CD4-positive, alpha-beta T cell treated with Interferon gamma for 1 hour (primary cell): ENCODE measurements around the gene ERAS.

Experiments
- DNase-seq: peaks from one replicate; pipeline ENCODE4 v3.0.0-alpha.2; 2020

ERAS gene

GRCh38 chrX:48826135-48826875, at the start of gene ERAS:
ERAS (plus strand) TSS chrX:48826513; CDS start chrX:48829124, 2,611 bp downstream.
- DNase-seq, result peak; percentile 31

DNA sequence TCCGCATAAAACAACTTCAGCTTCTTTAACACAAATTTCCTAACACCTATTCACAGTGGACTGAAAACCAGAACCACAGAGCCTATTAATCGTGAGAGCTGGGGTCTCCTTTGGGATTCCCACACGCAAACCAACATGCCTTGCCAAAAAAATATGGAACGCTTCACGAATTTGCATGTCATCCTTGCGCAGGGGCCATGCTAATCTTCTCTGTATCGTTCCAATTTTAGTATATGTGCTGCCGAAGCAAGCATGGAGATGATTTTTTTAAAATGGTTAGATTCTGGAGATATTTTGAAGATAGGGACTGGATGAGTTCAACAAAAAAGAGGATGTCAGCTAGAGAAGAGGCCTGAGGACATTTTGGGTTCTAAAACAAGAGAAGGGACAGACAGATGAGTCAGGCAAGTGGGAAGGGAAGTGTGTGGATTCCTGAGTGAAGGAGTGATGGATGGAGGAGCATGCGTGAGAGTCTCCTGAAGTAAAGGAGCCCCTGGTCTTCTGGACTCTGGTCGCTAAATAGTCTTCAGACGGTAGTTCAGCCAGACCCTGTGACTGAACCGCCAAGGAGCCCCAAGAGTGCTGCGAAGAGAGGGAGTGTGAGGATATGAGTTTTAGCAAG, 49.4 kb upstream of the ERAS start:
- no peak for DNase-seq

- no peak for DNase-seq
Measured at GRCh38 chrX:48779399-48779798, 46.9 kb upstream of the ERAS start.

GRCh38 chrX:48781705-48782104, 44.6 kb upstream of the ERAS start:
- DNase-seq, result no peak

DNA sequence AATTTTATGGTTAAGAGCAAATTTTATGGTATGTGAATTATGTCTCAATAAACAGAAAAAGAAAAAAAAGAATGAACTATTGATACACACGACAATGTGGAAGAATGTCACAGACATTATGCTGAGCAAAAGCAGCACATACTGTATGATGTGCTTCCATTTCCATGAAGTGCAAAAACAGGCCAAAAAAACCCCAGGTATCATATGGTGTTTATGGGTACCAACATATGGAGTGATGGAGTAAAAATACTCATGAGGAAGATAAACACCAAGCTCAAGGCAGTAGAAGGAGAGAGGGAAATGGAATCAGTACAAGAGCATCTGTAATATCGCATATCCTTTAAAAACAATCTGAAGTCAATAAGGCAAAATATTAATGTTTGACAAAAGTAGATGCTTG, 44.1 kb upstream of the ERAS start:
- no peak for DNase-seq

- no peak for DNase-seq
Measured at GRCh38 chrX:48782795-48783194, 43.5 kb upstream of the ERAS start.

- DNase-seq, result no peak
Measured at GRCh38 chrX:48784726-48785125, 41.6 kb upstream of the ERAS start.

DNA sequence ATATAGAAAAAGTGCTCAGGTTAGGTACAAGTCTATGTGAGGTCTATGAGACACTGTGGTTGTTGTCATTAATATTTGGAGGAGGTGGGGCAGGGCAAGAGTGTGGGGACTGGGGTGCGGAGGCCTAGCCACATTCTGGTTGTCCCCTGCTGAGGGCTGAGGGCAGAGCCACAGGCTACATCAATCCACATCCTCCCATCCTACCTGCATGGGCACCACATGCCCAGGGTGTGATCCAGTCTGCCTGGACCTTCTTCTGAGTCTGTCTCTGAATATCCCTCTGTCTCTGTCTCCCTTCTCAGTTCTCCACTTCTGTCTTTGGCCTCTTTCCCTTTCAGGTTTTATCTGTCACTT, 41.1 kb upstream of the ERAS start:
- DNase-seq, result no peak

DNA sequence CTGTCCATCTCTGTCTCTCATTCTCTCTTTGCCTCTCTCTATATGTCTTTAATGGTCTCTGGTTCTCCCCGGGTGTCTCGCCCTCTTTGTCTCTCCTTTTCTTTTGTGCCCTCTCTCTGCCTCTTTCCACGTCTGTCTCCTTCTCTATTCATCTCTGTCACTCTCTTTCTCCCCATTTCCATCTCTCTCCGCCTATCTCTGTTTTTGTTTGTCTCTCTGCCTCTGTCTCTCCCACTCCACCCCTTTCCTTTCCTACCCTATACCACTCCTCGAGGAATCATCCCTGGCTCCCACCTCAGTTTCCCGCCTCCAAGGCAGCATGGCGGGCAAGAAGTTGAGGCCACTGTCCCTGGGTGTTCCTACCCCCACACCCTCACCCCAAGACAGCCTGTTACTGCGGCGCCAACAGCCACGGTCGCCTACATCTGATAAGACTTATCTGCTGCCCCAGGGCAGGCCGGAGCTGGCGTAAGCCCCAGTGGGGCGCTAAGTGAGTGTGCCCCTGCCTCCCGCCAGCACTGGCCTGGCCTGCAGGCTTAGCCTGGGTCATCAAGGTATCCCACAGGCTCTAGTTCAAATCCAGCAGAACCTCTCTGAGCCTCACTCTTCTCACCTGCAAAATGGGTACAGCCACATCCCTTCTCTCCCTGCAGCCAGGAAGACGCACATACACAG, 40.6 kb upstream of the ERAS start:
- no peak for DNase-seq

- no peak for DNase-seq
Measured at GRCh38 chrX:48786341-48786800, 39.9 kb upstream of the ERAS start, which contains the start of gene GATA1. GATA1 (plus strand) TSS chrX:48786590; CDS start chrX:48791110, 4,520 bp downstream.

DNA sequence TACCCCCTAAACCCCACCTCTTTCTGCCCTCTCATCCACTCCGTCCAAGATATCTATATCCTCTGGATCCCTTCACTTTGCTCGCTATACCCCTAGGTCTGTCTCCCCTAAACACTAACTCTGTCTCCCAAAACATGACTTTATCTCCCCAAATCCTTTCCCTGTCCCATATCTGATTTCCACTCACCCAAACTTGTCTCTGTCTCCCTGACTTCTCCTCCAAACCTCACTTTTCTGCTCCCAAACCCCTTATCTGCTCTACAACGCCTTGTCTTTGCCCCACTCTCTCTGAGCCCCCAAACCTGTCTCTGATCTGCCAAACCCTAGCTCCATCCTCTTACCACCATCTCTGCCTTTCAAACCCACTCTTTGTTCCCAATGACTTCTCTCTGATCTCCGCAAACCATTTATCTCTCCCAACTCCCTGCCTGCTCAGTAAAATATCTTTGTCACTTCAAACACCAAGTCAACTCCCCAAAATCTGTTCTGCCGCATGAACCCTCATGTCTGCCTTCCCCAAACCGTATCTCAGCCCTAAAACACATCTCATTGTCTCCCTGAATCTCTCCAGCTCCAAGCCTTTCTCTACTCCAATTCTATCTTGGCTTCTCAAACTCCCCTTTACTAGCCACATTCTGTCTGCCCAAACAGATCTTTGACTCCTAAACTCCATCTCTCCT, 39.3 kb upstream of the ERAS start:
- DNase-seq, result no peak

GRCh38 chrX:48787505-48788443, 38.5 kb upstream of the ERAS start:
- DNase-seq, result no peak

DNA sequence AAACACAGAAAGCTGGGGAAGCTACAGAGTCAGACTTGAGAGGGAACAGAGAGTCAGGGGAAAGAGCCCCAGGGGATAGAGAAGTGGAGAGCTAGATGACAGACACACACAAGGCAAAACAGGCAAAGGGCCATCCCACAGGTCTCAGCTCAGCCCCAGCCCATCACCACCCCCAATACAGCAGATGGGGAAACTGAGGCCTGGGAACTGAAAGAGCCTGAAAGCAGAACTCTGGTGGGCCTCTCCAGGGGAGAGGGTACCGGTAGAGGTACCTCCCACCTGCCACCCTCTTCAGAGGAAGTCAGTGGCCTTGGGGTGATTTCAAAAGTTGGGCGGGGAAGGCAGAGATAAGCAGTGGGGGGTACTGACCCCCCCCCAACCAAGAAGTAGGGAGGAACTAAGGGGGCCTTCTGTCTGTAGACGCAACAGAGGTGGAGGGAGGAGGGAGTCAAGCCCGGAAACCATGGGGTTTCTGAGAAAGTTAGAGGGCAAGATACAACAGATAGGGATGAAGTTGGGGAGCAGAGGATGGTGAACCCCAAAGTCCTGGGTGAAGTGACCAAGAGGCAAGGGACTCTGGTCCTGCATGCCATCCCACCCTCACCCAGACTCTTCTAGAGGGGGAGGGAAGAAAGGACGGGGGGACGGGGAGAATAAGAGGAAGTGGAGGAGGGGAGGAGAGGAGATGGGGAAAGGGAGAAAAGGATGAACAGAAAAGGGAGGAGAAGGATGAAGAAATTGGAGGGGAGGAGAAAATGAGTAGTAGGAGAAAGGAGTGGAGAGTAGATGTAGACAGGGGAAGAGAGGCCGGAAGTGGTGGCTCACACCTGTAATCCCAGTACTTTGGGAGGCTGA, 36.7 kb upstream of the ERAS start:
- peak; percentile 16 for DNase-seq

- DNase-seq, result no peak
Measured at GRCh38 chrX:48790477-48790876, 35.8 kb upstream of the ERAS start.

DNA sequence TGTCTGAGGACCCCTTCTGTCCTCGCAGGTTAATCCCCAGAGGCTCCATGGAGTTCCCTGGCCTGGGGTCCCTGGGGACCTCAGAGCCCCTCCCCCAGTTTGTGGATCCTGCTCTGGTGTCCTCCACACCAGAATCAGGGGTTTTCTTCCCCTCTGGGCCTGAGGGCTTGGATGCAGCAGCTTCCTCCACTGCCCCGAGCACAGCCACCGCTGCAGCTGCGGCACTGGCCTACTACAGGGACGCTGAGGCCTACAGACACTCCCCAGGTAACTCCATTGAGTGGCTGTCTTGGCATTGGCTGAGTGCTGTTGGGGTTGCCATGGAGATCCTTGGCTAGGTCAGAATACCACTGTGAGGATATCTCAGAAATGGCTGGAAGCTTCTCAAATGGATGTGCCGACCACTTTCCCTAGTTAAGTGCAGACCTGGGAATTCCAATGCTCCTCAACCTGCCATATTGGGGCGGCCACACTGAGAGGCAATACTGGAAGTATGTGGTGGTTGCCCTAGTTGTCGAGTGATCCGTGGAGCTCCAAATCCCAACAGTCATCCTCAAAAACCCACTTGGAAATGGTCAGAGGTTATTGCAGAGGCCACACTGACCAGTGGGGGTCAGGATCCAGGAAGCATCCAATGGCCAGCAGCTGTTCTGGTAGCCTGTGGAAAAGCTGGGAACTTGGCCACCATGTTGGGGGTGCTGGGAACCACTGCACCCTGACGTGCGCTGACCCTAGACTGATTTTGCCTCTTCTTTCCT, 35.1 kb upstream of the ERAS start:
- no peak for DNase-seq

DNA sequence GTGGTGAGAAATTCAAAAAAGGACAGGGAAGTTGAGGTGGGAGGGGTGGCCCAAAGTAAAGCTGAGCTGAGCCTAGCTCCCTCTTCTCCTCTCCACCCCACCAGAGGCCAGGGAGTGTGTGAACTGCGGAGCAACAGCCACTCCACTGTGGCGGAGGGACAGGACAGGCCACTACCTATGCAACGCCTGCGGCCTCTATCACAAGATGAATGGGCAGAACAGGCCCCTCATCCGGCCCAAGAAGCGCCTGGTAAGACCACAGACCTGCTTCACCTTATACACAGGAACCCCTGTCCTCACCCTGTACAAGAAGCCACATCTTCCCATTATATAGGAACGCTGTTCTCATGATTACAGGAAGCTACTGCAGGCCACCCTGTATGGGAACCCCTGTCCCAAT, 34.1 kb upstream of the ERAS start:
- DNase-seq, result no peak

GRCh38 chrX:48793935-48794334, 32.4 kb upstream of the ERAS start:
- no peak for DNase-seq

GRCh38 chrX:48794340-48794910, 31.9 kb upstream of the ERAS start:
- DNase-seq, result no peak

GRCh38 chrX:48794911-48795515, 31.3 kb upstream of the ERAS start:
- DNase-seq, result no peak

DNA sequence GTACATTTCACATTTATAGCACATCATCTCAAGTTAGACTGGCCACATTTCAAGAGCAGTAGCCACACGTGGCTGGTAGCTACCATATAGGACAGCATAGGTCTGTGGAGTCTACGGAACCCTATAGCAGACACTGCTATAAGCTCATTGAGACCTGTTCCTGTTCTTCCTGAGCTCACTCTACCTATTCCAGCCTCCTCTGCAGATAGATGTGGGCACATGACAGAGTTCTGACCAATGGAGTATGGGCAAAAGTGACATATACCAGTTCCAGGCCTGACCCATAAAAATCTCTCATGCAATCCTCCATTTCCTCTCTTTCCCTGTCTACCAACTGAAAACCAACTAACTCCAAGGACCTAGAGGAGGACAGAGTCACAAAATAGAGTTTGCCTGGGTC, 28.0 kb upstream of the ERAS start:
- no peak for DNase-seq
